Erythroblast (primary cell): Measurements from ENCODE around the gene STIM2.

Experiments used
- DNase-seq, 2 experiments: peaks; one replicate each; lab custom pipeline; 2025; lab: John Stamatoyannopoulos, UW
- GATA1 ChIP-seq: IDR thresholded peaks from 2 replicates; pipeline ENCODE4 v1.6.1; 2011; ENCODE audit warnings: low read depth, mild to moderate bottlenecking, control low read depth, low read length, moderate library complexity
- POLR2A ChIP-seq: IDR thresholded peaks from 2 replicates; pipeline ENCODE4 v1.6.1; 2011; ENCODE audit warnings: mild to moderate bottlenecking, low read length

STIM2 gene

GRCh38 chr4:26870576-26871262 lies 10.1 kb downstream of the STIM2 start:
- TF ChIP-seq POLR2A, result no peak
- no peak for TF ChIP-seq GATA1

GRCh38 chr4:26871611-26872010 lies 11.0 kb downstream of the STIM2 start:
- DNase-seq, result no peak
- TF ChIP-seq POLR2A, result no peak
- TF ChIP-seq GATA1, result no peak

More at GRCh38 chr4:26870576-26871262, 10.1 kb downstream of the STIM2 start:
- DNase-seq, result no peak

- TF ChIP-seq POLR2A, result no peak
- no peak for TF ChIP-seq GATA1
These were observed 12.9 kb downstream of the STIM2 start for GRCh38 chr4:26873391-26874026.

GRCh38 chr4:26874110-26874509 lies 13.5 kb downstream of the STIM2 start:
- DNase-seq, result no peak
- TF ChIP-seq POLR2A (no peak), GATA1 (no peak)

More at GRCh38 chr4:26873391-26874026, 12.9 kb downstream of the STIM2 start:
- no peak for DNase-seq

- no peak for TF ChIP-seq GATA1
- TF ChIP-seq POLR2A, result no peak
- DNase-seq, result no peak
These were observed 16.8 kb downstream of the STIM2 start for GRCh38 chr4:26877406-26877805.

- DNase-seq, result no peak
- TF ChIP-seq POLR2A (no peak), GATA1 (no peak)
These were observed 17.3 kb downstream of the STIM2 start for GRCh38 chr4:26877961-26878360.

GRCh38 chr4:26878794-26879391 lies 18.3 kb downstream of the STIM2 start:
- TF ChIP-seq POLR2A (no peak), GATA1 (no peak)
- DNase-seq, result no peak

- TF ChIP-seq POLR2A, result no peak
- TF ChIP-seq GATA1, result no peak
- peak; percentile 47 to 73 for DNase-seq
These were observed 19.2 kb downstream of the STIM2 start for GRCh38 chr4:26879805-26880204.

GRCh38 chr4:26884026-26884425 lies 23.4 kb downstream of the STIM2 start:
- no peak for TF ChIP-seq GATA1
- no peak for TF ChIP-seq POLR2A
- DNase-seq, result no peak

GRCh38 chr4:26884486-26884988 lies 23.9 kb downstream of the STIM2 start:
- DNase-seq, result no peak
- TF ChIP-seq POLR2A (no peak), GATA1 (no peak)

GRCh38 chr4:26885912-26886274 lies 25.3 kb downstream of the STIM2 start:
- TF ChIP-seq POLR2A (no peak), GATA1 (no peak)
- peak in 1 of 2 experiments; percentile 16 for DNase-seq

- no peak for DNase-seq
- TF ChIP-seq POLR2A (no peak), GATA1 (no peak)
These were observed 26.5 kb downstream of the STIM2 start for GRCh38 chr4:26887143-26887542.

GRCh38 chr4:26887809-26888208 lies 27.2 kb downstream of the STIM2 start:
- peak in 1 of 2 experiments; percentile 8 for DNase-seq
- TF ChIP-seq POLR2A (no peak), GATA1 (no peak)

- DNase-seq, result peak in 1 of 2 experiments; percentile 64
- no peak for TF ChIP-seq GATA1
- TF ChIP-seq POLR2A, result no peak
These were observed 28.7 kb downstream of the STIM2 start for GRCh38 chr4:26889356-26889755.
